Loucy (cell line): ENCODE measurements around the gene TLCD3B.

Experiments
- EZH2phosphoT487 ChIP-seq: fragments of 200-600 bp; IDR thresholded peaks from 2 replicates; pipeline ENCODE4 v1.6.1; 2018; ENCODE audit warnings: antibody characterized with exemption, mild to moderate bottlenecking, moderate library complexity, borderline replicate concordance
- TF ChIP-seq, protein P1 (sequence below): fragments of 200-600 bp; sonication (generic); conservative IDR thresholded peaks from 2 replicates; pipeline ENCODE4 v1.5.1; 2014; ENCODE audit warnings: mild to moderate bottlenecking, antibody characterized with exemption, low read length

DNA sequence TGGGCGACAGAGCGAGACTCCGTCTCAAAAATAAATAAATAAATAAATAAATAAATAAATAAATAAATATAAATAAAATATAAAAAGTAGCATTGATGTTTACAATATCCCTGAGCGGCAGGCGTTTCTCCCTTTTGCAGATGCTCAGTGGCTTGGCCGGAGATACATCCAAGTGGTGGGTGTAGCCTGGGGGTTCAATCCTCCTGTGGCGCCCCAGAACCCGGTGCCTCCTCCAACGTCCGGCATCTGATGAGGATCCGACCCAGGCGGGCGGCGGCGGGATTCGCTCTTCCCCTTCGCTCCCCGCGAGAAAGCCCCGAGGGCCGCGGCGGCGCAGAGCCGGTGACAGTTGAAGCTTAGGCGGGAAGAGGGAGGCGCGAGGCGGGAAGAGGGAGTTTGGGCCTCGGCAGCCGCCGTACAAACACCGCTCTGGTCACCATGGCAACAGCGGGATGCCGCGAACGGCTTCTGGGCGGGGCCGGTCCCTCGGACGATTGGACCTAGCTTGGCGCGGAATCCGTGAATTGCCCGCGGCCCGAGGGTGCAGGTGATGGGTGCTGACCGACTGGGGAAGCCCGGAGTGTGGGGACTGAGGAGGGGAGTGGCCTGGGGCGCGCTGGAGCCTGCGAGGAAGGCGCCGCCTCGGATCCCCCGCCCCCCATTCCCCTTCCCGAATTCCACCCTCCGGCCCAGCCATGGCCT lies 21.8 kb upstream of the TLCD3B start:
- TF ChIP-seq, protein P1, sequence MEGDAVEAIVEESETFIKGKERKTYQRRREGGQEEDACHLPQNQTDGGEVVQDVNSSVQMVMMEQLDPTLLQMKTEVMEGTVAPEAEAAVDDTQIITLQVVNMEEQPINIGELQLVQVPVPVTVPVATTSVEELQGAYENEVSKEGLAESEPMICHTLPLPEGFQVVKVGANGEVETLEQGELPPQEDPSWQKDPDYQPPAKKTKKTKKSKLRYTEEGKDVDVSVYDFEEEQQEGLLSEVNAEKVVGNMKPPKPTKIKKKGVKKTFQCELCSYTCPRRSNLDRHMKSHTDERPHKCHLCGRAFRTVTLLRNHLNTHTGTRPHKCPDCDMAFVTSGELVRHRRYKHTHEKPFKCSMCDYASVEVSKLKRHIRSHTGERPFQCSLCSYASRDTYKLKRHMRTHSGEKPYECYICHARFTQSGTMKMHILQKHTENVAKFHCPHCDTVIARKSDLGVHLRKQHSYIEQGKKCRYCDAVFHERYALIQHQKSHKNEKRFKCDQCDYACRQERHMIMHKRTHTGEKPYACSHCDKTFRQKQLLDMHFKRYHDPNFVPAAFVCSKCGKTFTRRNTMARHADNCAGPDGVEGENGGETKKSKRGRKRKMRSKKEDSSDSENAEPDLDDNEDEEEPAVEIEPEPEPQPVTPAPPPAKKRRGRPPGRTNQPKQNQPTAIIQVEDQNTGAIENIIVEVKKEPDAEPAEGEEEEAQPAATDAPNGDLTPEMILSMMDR = no peak
- TF ChIP-seq EZH2phosphoT487 = no peak
